NCI-H1417 (cell line): Measurements from ENCODE around the gene TM9SF4.
"Not testable (repeated sequence)": the region's sequence is repeated elsewhere in the genome, so short reads cannot be mapped to it uniquely, and the experiment has no call there.

Source experiments
- DNase-seq, 3 experiments: peaks; one replicate each; lab custom pipeline; 2025; lab: John Stamatoyannopoulos, UW

TM9SF4 gene

GRCh38 chr20:32091888-32092346, 17.6 kb upstream of the TM9SF4 start:
- DNase-seq = peak; percentile 60 to 87 (median 69)

DNA sequence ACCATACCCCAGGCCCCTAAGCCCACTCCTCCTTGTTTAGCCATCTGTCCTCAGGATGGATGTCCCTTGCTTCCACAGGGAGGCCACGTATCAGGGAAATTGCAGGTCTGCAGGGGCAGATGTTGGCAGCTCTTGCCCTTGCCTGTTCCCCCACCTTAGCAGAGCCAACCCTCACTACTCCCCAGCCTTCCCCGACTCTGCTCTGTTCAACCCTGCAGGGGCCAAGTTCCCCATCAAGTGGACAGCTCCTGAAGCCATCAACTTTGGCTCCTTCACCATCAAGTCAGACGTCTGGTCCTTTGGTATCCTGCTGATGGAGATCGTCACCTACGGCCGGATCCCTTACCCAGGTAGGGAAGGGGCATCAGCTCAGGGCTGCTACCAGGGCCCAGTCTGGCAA, 10.7 kb upstream of the TM9SF4 start:
- no peak for DNase-seq

GRCh38 chr20:32108814-32109391, 611 bp upstream of the TM9SF4 start:
- DNase-seq = no peak

DNA sequence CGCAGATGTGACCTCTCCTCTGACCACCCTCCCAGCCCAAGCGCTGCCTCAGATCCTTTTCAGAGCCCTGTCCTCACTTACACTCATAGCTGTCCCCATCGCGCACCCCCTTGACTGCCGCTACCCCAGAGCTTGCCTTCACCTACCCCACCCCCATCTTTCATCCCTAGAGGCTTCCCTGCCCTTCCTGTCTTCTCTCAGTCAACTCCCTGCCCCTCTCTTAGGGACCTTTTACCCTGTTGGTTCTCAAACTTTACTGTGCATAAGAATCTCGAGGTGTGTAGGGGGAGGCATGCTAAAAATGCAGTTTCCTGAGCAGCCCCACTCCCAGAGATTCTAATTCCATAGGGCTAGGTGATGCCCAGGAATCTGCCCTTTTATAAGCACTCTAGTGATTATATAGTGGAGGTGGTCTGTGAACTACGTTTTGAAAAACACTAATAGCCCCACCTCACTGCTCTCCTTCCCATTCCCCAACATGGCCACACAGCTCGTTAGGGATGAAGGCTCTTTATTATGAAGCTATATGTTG, 725 bp downstream of the TM9SF4 start:
- DNase-seq = no peak

DNA sequence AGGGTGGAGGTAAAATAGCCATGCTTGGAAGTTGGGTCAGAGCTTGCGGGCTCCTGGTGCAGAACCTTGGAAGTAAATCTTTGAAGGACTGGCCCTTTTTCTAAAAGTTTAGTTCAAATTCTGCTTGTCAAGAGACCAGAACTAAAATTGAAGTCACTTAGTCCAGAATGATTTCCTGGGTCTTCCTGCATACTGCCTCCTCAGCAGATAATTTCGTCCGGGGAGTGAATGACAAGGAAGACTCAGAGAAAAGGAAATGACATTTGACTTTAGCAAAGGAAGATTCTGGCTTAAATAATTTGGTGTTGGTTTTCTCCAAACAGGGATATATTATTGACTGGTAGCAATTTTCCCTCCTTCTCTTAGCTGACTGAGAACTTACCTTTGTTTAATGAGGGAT, 1.2 kb downstream of the TM9SF4 start:
- DNase-seq = no peak

DNA sequence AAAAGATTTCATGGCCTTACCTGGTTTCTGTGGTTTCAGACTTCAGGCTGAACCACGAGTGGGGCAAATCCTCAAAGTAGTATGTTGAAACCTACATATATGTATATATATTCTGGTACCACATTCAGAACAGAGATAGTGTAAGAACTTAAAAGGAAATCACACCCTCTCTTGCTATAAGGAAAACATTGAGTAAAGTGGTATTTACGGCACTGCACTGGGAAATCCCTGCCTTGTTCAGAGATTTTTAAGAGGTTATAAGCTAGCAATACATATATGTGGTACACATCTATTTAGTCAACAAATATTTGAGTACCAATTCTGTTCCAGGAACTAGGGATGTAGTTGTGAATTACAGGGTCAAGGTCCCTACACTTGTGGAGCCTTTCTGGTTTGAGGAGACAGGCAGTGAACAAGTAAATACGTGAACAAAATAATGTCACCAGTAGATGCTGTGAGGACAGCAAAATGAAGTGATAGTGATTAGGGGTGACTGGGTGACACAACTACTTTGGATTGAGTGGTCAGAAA, 1.7 kb downstream of the TM9SF4 start:
- DNase-seq = no peak

DNA sequence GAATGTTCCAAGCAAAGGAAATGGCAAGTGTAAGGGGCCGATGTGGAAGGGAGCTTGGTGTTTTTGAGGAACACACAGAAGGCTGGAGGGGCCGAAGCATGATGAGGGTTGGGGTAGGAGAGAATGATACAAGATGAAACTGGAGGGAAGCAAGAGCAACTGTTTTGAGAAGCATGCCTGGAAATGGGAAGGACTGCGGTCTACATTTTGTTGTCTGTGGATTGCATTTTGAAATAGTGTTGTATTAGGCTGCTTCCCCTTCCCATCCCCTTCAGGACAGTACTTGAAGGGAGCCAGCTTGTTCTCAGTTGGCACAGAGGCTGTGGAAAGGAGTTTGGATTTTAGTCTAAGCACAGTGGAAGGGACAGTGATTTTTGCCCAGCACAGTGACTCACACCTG, 2.2 kb downstream of the TM9SF4 start:
- DNase-seq = no peak

DNA sequence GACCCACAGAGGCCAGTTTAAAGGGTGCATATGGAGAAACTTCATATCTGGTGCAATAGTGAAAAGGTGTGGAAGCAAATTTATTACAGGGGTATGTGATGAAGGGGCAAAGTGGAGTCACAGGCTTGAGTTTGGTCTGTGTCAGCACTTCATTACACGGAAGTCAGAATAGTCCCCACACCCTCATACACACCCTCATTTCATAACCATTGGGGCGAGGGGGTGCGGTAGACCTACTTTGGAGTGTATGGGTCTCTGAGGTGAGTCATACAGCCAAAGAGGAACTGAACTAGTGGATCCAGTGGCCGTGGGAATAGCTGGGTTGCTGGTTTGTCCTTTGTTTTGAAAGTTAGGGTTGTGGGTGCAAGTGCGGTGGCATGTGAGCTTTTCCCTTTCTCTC, 3.3 kb downstream of the TM9SF4 start:
- DNase-seq = no peak

GRCh38 chr20:32113591-32114260, 4.2 kb downstream of the TM9SF4 start:
- DNase-seq = no peak

DNA sequence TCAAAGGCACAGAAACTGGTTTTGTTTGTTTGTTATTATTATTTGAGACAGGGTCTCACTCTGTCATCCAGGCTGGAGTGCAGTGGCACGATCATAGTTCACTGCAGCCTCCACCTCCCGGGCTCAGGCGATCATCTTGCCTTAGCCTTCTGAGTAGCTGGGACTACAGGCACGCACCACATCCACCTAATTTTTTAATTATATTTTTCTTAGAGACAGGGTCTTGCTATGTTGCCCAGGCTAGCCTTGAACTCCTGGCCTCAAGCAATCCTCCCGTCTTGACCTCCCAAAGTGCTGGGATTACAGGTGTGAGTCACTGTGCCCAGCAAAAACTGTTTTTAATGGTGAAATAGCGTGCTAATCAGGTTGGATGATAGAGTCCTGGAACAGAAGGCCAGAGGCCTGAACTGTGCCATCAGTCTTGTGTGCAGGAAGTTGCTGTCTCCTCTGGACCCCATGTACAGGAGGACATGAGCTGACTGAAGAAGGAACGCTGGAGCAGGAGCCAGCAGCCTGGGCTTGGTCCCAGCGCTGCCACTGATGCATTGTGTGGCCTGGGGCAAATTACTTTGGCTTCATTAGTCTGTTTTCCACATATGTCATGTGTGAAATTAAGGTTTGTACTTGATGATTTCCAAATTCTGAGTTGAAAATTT, 4.9 kb downstream of the TM9SF4 start:
- DNase-seq = no peak

DNA sequence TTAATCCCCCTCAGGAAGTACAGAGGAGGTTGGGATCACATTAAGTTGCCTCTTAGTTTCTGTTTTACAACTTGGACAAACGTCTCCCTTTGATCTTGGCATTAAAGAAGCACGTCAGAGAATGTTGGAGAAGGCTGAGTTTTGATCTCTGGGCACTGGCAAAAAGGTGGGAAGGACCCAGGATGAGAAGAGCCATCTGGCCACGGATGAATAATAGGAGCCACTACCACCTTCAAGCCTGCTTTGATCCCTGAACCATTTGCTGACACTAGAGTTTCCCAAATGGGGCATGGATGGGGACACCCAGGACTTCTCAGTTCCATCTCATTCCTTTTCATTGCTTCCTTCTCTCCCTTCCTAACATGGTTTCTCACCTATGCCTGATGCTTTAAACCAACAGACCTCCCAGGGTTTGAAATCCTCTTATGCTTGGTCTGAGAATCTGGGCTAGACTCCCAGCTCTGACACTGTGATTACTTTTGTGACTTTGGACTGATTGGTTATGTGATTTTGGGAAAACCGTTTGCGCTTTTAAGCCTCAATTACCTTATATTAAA, 5.8 kb downstream of the TM9SF4 start:
- DNase-seq = no peak

- peak in 2 of 3 experiments; percentile 60 to 68 for DNase-seq
These were observed 6.6 kb downstream of the TM9SF4 start for GRCh38 chr20:32116079-32116521.

DNA sequence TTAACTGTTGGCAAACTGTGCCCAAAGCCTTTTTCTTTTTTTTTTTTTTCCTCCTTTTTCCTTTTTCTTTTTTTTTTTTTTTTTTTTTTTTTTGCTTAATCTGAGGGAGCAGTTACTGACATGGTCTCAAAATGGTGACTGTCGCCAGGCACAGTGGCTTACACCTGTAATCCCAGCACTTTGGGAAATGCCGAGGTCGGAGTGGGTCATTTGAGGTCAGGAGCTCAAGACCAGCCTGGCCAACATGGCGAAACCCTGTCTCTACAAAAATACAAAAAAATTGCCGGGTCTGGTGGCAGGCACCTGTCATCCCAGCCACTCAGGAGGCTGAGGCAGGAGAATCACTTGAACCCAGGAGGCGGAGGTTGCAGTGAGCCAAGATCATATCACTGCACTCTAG, 7.3 kb downstream of the TM9SF4 start:
- DNase-seq = not testable (repeated sequence)

- DNase-seq = not testable (repeated sequence)
These were observed 8.9 kb downstream of the TM9SF4 start for GRCh38 chr20:32118427-32118826.

- no peak for DNase-seq
These were observed 10.2 kb downstream of the TM9SF4 start for GRCh38 chr20:32119734-32120133.

GRCh38 chr20:32121908-32122307, 12.4 kb downstream of the TM9SF4 start:
- DNase-seq = not testable (repeated sequence)

DNA sequence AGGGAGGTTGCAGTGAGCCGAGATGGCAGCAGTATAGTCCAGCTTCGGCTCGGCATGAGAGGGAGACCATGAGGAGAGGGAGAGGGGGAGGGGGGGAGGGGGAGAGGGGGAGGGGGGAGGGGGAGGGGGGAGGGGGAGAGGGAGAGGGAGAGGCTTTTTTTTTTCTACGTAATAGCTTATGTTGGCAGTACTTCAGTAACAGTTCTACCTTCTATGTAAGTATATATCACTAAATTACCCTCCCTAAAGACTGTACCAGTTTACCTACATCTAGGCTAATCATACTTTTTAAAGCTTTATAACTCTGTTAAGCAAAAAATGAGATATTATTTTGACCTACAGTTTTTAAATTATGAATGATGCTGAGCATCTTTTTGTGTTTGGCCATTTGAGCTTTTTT, 13.6 kb downstream of the TM9SF4 start:
- no peak for DNase-seq

DNA sequence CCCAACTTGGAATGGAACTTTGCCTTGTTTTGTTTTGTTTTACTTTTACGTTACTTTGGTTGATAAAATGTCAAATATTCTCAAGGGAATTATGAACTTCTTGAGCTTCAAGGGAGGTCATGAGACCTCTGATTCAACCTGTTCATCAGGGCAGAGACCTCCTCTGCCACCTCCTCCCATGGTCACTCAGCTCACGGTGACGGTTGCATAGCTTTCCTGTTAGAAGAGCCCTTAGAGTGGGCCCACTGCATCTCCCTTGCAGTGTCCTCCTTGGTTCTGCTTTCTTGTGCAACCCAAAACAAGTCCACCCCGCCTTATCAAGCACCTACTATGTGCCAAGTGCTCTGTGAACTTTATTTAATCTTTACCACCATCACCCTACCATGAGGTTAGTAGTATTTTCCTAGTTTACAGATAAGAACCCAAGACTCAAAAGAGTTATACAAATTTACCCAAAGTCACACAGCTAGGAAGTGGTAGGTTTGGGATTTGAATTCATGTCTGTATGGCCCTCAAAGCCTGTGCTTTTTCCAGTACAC, 15.5 kb downstream of the TM9SF4 start:
- DNase-seq = no peak

DNA sequence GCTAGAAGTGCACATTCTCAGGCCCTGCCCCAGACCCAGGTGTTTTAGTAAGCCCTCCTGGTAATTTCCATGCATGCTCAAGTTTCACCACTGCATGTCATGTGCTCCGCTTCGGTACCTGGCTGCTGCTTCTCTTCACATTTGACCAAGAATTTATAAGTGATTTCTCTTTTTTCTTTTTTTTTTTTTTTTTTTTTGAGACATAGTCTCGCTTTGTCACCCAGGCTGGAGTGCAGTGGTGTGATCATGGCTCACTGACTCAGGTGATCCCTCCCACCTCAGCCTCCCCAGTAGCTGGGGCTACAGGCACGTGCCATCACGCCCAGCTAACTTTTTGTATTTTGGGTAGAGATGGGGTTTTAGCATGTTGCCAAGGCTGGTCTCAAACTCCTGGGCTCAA, 16.0 kb downstream of the TM9SF4 start:
- DNase-seq = no peak

GRCh38 chr20:32126919-32127318, 17.4 kb downstream of the TM9SF4 start:
- DNase-seq = no peak

DNA sequence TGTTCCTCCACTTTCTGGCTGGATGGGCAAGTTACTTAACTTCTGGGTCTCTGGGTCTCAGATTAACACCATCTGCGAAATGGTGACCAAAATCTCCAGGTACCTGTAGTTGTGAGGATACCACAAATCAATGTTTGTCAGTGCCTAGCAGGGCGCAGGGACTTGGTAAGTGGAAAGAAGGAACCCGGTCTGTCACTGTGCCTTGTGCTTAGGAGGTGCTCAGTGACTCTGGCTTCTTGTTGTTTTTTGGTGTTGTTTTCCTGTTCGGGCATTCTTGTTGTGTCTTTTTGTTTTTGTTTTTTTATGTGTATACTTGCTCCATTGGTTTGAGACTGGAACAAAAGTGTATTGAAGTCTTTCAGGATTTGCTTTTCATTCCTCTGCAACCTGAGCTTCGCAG, 17.8 kb downstream of the TM9SF4 start:
- DNase-seq = no peak

- no peak for DNase-seq
These were observed 18.7 kb downstream of the TM9SF4 start for GRCh38 chr20:32128167-32128566.
